ENCODE measurements around the gene EME2. TPM values are rescaled to one million over a fixed set of nuclear protein-coding genes. Genes with fewer than 3 reads are reported as not detected.

The EME2 gene
- total and polyA plus RNA-seq, 2 donors (not counting 1 experiment from before 2014, with no cell fraction given) = 34.6 to 42.5 TPM

GRCh38 chr16:1763521-1764511 is 8.8 kb upstream of the EME2 start:
- Histone ChIP-seq H3K79me2 (ENCODE audit: control insufficient read depth, insufficient read depth, low read length) (no peaks in the 10 kb centered on the region), H3K4me3 (ENCODE audit: control extremely low read depth in 1 of 5, extremely low read depth in 1 of 5, insufficient read depth in 1 of 5, low read depth in 2 of 5, low read length in 4 of 5) (no peak overlapping the region), H3K27ac (ENCODE audit: low read length in 2 of 2) (no peak overlapping the region), H3K27me3 (replicated peaks in 1 of 4; ENCODE audit: control extremely low read depth in 1 of 4, control insufficient read depth in 3 of 4, insufficient read depth in 4 of 4, low read length in 3 of 4) (no peaks in the 10 kb centered on the region), H2AFZ (ENCODE audit: insufficient read depth, low read depth, low read length, poor library complexity, severe bottlenecking) (no peak overlapping the region), H4K20me1 (ENCODE audit: control insufficient read depth, insufficient read depth, low read length, poor library complexity, severe bottlenecking) (peaks cover 4% of the 10 kb centered on the region), H3K4me1 (ENCODE audit: control insufficient read depth in 2 of 2, insufficient read depth in 2 of 2, low read length in 2 of 2) (no peaks in the 10 kb centered on the region), H3K36me3 (replicated peaks in 1 of 2; ENCODE audit: control extremely low read depth in 1 of 2, control insufficient read depth in 1 of 2, extremely low read depth in 1 of 2, insufficient read depth in 2 of 2, low read length in 1 of 2) (peaks cover 0 to 80% of the 10 kb centered on the region in 2 experiments), H3K9me3 (ENCODE audit: control extremely low read depth in 1 of 3, control insufficient read depth in 2 of 3, insufficient read depth in 1 of 3, low read length in 2 of 3) (peaks cover 0 to 4% (median 0%) of the 10 kb centered on the region in 3 donors), H3K9ac (ENCODE audit: low read length) (no peak overlapping the region), H3K4me2 (replicated peaks; ENCODE audit: low read depth, low read length, poor library complexity, severe bottlenecking) (no peak overlapping the region)
- no peak for TF ChIP-seq EZH2 (IDR thresholded peaks at IDR 0.05; ENCODE audit: borderline replicate concordance, insufficient read depth, low read depth, low read length, poor library complexity, severe bottlenecking)
- TF ChIP-seq, protein P1, sequence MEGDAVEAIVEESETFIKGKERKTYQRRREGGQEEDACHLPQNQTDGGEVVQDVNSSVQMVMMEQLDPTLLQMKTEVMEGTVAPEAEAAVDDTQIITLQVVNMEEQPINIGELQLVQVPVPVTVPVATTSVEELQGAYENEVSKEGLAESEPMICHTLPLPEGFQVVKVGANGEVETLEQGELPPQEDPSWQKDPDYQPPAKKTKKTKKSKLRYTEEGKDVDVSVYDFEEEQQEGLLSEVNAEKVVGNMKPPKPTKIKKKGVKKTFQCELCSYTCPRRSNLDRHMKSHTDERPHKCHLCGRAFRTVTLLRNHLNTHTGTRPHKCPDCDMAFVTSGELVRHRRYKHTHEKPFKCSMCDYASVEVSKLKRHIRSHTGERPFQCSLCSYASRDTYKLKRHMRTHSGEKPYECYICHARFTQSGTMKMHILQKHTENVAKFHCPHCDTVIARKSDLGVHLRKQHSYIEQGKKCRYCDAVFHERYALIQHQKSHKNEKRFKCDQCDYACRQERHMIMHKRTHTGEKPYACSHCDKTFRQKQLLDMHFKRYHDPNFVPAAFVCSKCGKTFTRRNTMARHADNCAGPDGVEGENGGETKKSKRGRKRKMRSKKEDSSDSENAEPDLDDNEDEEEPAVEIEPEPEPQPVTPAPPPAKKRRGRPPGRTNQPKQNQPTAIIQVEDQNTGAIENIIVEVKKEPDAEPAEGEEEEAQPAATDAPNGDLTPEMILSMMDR (IDR thresholded peaks at IDR 0.05) = no peak
- H3K9me3 Mint-ChIP-seq (ENCODE audit: insufficient read depth) = no peaks in the 10 kb centered on the region
- intact Hi-C loops (cut with micrococcal nuclease) = no loop called here
- 95% methylated on average over 55 of the region's 81 CpGs for WGBS (ENCODE audit: insufficient coverage)
- ChIA-PET POLR2A (no interaction called here), CTCF (no interaction called here)
- no peaks in the 10 kb centered on the region for H3K27me3 Mint-ChIP-seq
- H3K4me3 Mint-ChIP-seq = no peak overlapping the region
- no peaks in the 10 kb centered on the region for H3K4me1 Mint-ChIP-seq
- H3K27ac Mint-ChIP-seq = no peak overlapping the region
- ATAC-seq (ENCODE audit: low read depth) (no peak), DNase-seq (no peak)

GRCh38 chr16:1764971-1765370 is 7.6 kb upstream of the EME2 start:
- H3K79me2 ChIP-seq (ENCODE audit: control insufficient read depth, insufficient read depth, low read length) = no peaks in the 10 kb centered on the region
- H3K4me1 ChIP-seq (ENCODE audit: control insufficient read depth in 2 of 2, insufficient read depth in 2 of 2, low read length in 2 of 2) = peaks cover 0 to under 1% of the 10 kb centered on the region in 2 donors
- Mint-ChIP-seq H3K4me3 (no peak overlapping the region), H3K4me1 (peaks cover under 1% of the 10 kb centered on the region), H3K27me3 (no peaks in the 10 kb centered on the region), H3K9me3 (ENCODE audit: insufficient read depth) (no peaks in the 10 kb centered on the region), H3K27ac (no peak overlapping the region)
- H3K27ac ChIP-seq (ENCODE audit: low read length in 2 of 2) = no peak overlapping the region
- intact Hi-C loops (cut with micrococcal nuclease) = no loop called here
- H3K9me3 ChIP-seq (ENCODE audit: control extremely low read depth in 1 of 3, control insufficient read depth in 2 of 3, insufficient read depth in 1 of 3, low read length in 2 of 3) = peaks cover 0 to 4% (median 0%) of the 10 kb centered on the region in 3 donors
- peaks cover 0 to 77% of the 10 kb centered on the region in 2 experiments for H3K36me3 ChIP-seq (replicated peaks in 1 of 2; ENCODE audit: control extremely low read depth in 1 of 2, control insufficient read depth in 1 of 2, extremely low read depth in 1 of 2, insufficient read depth in 2 of 2, low read length in 1 of 2)
- ChIA-PET CTCF (interaction anchor here (0.9 kb wide), 1 partner anchor 59 kb away, joined by 5 read pairs; the partner anchor contains the start of gene MAPK8IP3), POLR2A (no interaction called here)
- DNase-seq = no peak
- no peak for ATAC-seq (ENCODE audit: low read depth)
- no peak overlapping the region for H3K4me2 ChIP-seq (replicated peaks; ENCODE audit: low read depth, low read length, poor library complexity, severe bottlenecking)
- peaks cover 11% of the 10 kb centered on the region for H4K20me1 ChIP-seq (ENCODE audit: control insufficient read depth, insufficient read depth, low read length, poor library complexity, severe bottlenecking)
- no peak overlapping the region for H3K4me3 ChIP-seq (ENCODE audit: control extremely low read depth in 1 of 5, extremely low read depth in 1 of 5, insufficient read depth in 1 of 5, low read depth in 2 of 5, low read length in 4 of 5)
- no peak overlapping the region for H3K9ac ChIP-seq (ENCODE audit: low read length)
- 93% methylated on average over 19 of the region's 21 CpGs for WGBS (ENCODE audit: insufficient coverage)
- no peaks in the 10 kb centered on the region for H3K27me3 ChIP-seq (replicated peaks in 1 of 4; ENCODE audit: control extremely low read depth in 1 of 4, control insufficient read depth in 3 of 4, insufficient read depth in 4 of 4, low read length in 3 of 4)
- no peak overlapping the region for H2AFZ ChIP-seq (ENCODE audit: insufficient read depth, low read depth, low read length, poor library complexity, severe bottlenecking)
- TF ChIP-seq, protein P1 (IDR thresholded peaks at IDR 0.05) = no peak
- TF ChIP-seq EZH2 (IDR thresholded peaks at IDR 0.05; ENCODE audit: borderline replicate concordance, insufficient read depth, low read depth, low read length, poor library complexity, severe bottlenecking) = no peak

All from B cell (primary cell).